ENCODE results near the gene IRF6.
"Not testable (repeated sequence)": the region's sequence is repeated elsewhere in the genome, so short reads cannot be mapped to it uniquely, and the experiment has no call there.

Gene IRF6

GRCh38 chr1:209802780-209803152 lies 3.2 kb downstream of the IRF6 start:
- Histone ChIP-seq H3K27ac (ENCODE audit: low read length) (no peak overlapping the region), H3K9me3 (ENCODE audit: control insufficient read depth, low read depth, low read length) (no peaks in the 10 kb centered on the region), H3K4me3 (ENCODE audit: low read length) (no peak overlapping the region), H3K9ac (ENCODE audit: low read length) (no peak overlapping the region), H3K27me3 (ENCODE audit: control insufficient read depth, insufficient read depth, low read length) (peaks cover 21% of the 10 kb centered on the region), H3K4me1 (ENCODE audit: control insufficient read depth, low read depth, low read length) (peaks cover 3% of the 10 kb centered on the region), H3K36me3 (ENCODE audit: control insufficient read depth, low read depth, low read length) (no peaks in the 10 kb centered on the region)

- Histone ChIP-seq H3K9ac (ENCODE audit: low read length) (no peak overlapping the region), H3K36me3 (ENCODE audit: control insufficient read depth, low read depth, low read length) (no peaks in the 10 kb centered on the region), H3K4me3 (ENCODE audit: low read length) (no peak overlapping the region), H3K4me1 (ENCODE audit: control insufficient read depth, low read depth, low read length) (peaks cover 3% of the 10 kb centered on the region), H3K27me3 (ENCODE audit: control insufficient read depth, insufficient read depth, low read length) (peaks cover 21% of the 10 kb centered on the region), H3K9me3 (ENCODE audit: control insufficient read depth, low read depth, low read length) (no peaks in the 10 kb centered on the region), H3K27ac (ENCODE audit: low read length) (no peak overlapping the region)
Observed at GRCh38 chr1:209802117-209802779, 3.7 kb downstream of the IRF6 start.

GRCh38 chr1:209800984-209801834 lies 4.7 kb downstream of the IRF6 start:
- H3K36me3 ChIP-seq (ENCODE audit: control insufficient read depth, low read depth, low read length): no peaks in the 10 kb centered on the region
- no peak overlapping the region for H3K9ac ChIP-seq (ENCODE audit: low read length)
- peaks cover 21% of the 10 kb centered on the region for H3K27me3 ChIP-seq (ENCODE audit: control insufficient read depth, insufficient read depth, low read length)
- H3K4me3 ChIP-seq (ENCODE audit: low read length): no peak overlapping the region
- no peak overlapping the region for H3K27ac ChIP-seq (ENCODE audit: low read length)
- no peaks in the 10 kb centered on the region for H3K9me3 ChIP-seq (ENCODE audit: control insufficient read depth, low read depth, low read length)
- peaks cover under 1% of the 10 kb centered on the region for H3K4me1 ChIP-seq (ENCODE audit: control insufficient read depth, low read depth, low read length)

GRCh38 chr1:209797978-209798639 lies 7.8 kb downstream of the IRF6 start:
- Histone ChIP-seq H3K9ac (ENCODE audit: low read length) (no peak overlapping the region), H3K4me3 (ENCODE audit: low read length) (no peak overlapping the region), H3K4me1 (ENCODE audit: control insufficient read depth, low read depth, low read length) (no peaks in the 10 kb centered on the region), H3K9me3 (ENCODE audit: control insufficient read depth, low read depth, low read length) (no peaks in the 10 kb centered on the region), H3K27ac (ENCODE audit: low read length) (no peak overlapping the region), H3K27me3 (ENCODE audit: control insufficient read depth, insufficient read depth, low read length) (peaks cover 6% of the 10 kb centered on the region), H3K36me3 (ENCODE audit: control insufficient read depth, low read depth, low read length) (no peaks in the 10 kb centered on the region)

- not testable (repeated sequence) for H3K4me1 ChIP-seq (ENCODE audit: control insufficient read depth, low read depth, low read length); H3K9ac ChIP-seq (ENCODE audit: low read length); H3K27ac ChIP-seq (ENCODE audit: low read length); H3K4me3 ChIP-seq (ENCODE audit: low read length); H3K9me3 ChIP-seq (ENCODE audit: control insufficient read depth, low read depth, low read length); H3K36me3 ChIP-seq (ENCODE audit: control insufficient read depth, low read depth, low read length)
- H3K27me3 ChIP-seq (ENCODE audit: control insufficient read depth, insufficient read depth, low read length): peaks cover 32% of the 10 kb centered on the region
Observed at GRCh38 chr1:209793711-209794110, 12.2 kb downstream of the IRF6 start.

GRCh38 chr1:209791920-209792319 lies 14.0 kb downstream of the IRF6 start:
- no peak overlapping the region for H3K27ac ChIP-seq (ENCODE audit: low read length)
- H3K27me3 ChIP-seq (ENCODE audit: control insufficient read depth, insufficient read depth, low read length): peaks cover 50% of the 10 kb centered on the region
- H3K36me3 ChIP-seq (ENCODE audit: control insufficient read depth, low read depth, low read length): peaks cover 7% of the 10 kb centered on the region
- H3K4me1 ChIP-seq (ENCODE audit: control insufficient read depth, low read depth, low read length): no peaks in the 10 kb centered on the region
- H3K9ac ChIP-seq (ENCODE audit: low read length): no peak overlapping the region
- H3K9me3 ChIP-seq (ENCODE audit: control insufficient read depth, low read depth, low read length): no peaks in the 10 kb centered on the region
- H3K4me3 ChIP-seq (ENCODE audit: low read length): no peak overlapping the region

GRCh38 chr1:209790286-209791193 lies 15.4 kb downstream of the IRF6 start:
- Histone ChIP-seq H3K4me1 (ENCODE audit: control insufficient read depth, low read depth, low read length) (no peaks in the 10 kb centered on the region), H3K4me3 (ENCODE audit: low read length) (no peak overlapping the region), H3K36me3 (ENCODE audit: control insufficient read depth, low read depth, low read length) (peaks cover 7% of the 10 kb centered on the region), H3K9me3 (ENCODE audit: control insufficient read depth, low read depth, low read length) (no peaks in the 10 kb centered on the region), H3K9ac (ENCODE audit: low read length) (no peak overlapping the region), H3K27me3 (ENCODE audit: control insufficient read depth, insufficient read depth, low read length) (peaks cover 61% of the 10 kb centered on the region), H3K27ac (ENCODE audit: low read length) (no peak overlapping the region)

GRCh38 chr1:209789245-209789644 lies 16.7 kb downstream of the IRF6 start:
- no peak overlapping the region for H3K9ac ChIP-seq (ENCODE audit: low read length)
- peaks cover 4% of the 10 kb centered on the region for H3K9me3 ChIP-seq (ENCODE audit: control insufficient read depth, low read depth, low read length)
- H3K27ac ChIP-seq (ENCODE audit: low read length): no peak overlapping the region
- H3K4me3 ChIP-seq (ENCODE audit: low read length): no peak overlapping the region
- H3K36me3 ChIP-seq (ENCODE audit: control insufficient read depth, low read depth, low read length): peaks cover 7% of the 10 kb centered on the region
- peaks cover 5% of the 10 kb centered on the region for H3K4me1 ChIP-seq (ENCODE audit: control insufficient read depth, low read depth, low read length)
- peaks cover 61% of the 10 kb centered on the region for H3K27me3 ChIP-seq (ENCODE audit: control insufficient read depth, insufficient read depth, low read length)

- no peak overlapping the region for H3K4me3 ChIP-seq (ENCODE audit: low read length)
- H3K36me3 ChIP-seq (ENCODE audit: control insufficient read depth, low read depth, low read length): peaks cover 7% of the 10 kb centered on the region
- H3K9me3 ChIP-seq (ENCODE audit: control insufficient read depth, low read depth, low read length): peaks cover 4% of the 10 kb centered on the region
- no peak overlapping the region for H3K27ac ChIP-seq (ENCODE audit: low read length)
- H3K4me1 ChIP-seq (ENCODE audit: control insufficient read depth, low read depth, low read length): peaks cover 5% of the 10 kb centered on the region
- H3K27me3 ChIP-seq (ENCODE audit: control insufficient read depth, insufficient read depth, low read length): peaks cover 58% of the 10 kb centered on the region
- H3K9ac ChIP-seq (ENCODE audit: low read length): no peak overlapping the region
Observed at GRCh38 chr1:209787551-209787950, 18.4 kb downstream of the IRF6 start.

GRCh38 chr1:209786146-209786545 lies 19.8 kb downstream of the IRF6 start:
- peaks cover 57% of the 10 kb centered on the region for H3K27me3 ChIP-seq (ENCODE audit: control insufficient read depth, insufficient read depth, low read length)
- H3K27ac ChIP-seq (ENCODE audit: low read length): no peak overlapping the region
- H3K9me3 ChIP-seq (ENCODE audit: control insufficient read depth, low read depth, low read length): peaks cover 4% of the 10 kb centered on the region
- H3K4me1 ChIP-seq (ENCODE audit: control insufficient read depth, low read depth, low read length): peaks cover 5% of the 10 kb centered on the region
- H3K4me3 ChIP-seq (ENCODE audit: low read length): no peak overlapping the region
- H3K9ac ChIP-seq (ENCODE audit: low read length): no peak overlapping the region
- peaks cover 7% of the 10 kb centered on the region for H3K36me3 ChIP-seq (ENCODE audit: control insufficient read depth, low read depth, low read length)

- Histone ChIP-seq H3K4me3 (ENCODE audit: low read length) (no peak overlapping the region), H3K9me3 (ENCODE audit: control insufficient read depth, low read depth, low read length) (peaks cover 4% of the 10 kb centered on the region), H3K27me3 (ENCODE audit: control insufficient read depth, insufficient read depth, low read length) (peaks cover 52% of the 10 kb centered on the region), H3K9ac (ENCODE audit: low read length) (no peak overlapping the region), H3K36me3 (ENCODE audit: control insufficient read depth, low read depth, low read length) (peaks cover 4% of the 10 kb centered on the region), H3K4me1 (ENCODE audit: control insufficient read depth, low read depth, low read length) (peaks cover 5% of the 10 kb centered on the region), H3K27ac (ENCODE audit: low read length) (no peak overlapping the region)
Observed at GRCh38 chr1:209785592-209785991, 20.4 kb downstream of the IRF6 start.
